Chondrocyte (in vitro differentiated cells): ENCODE data around the gene MEFV. TPM values are rescaled to one million over a fixed set of nuclear protein-coding genes. Genes with fewer than 3 reads are reported as not detected.

Experiments used
- DNase-seq: peaks from one replicate; pipeline ENCODE4 v3.0.0; 2021; ENCODE audit warnings: mixed read lengths, low spot score
- H3K27ac Mint-ChIP-seq: one replicate; pipeline ENCODE4 v1.8.0; 2021; ENCODE audit warnings: mild to moderate bottlenecking, moderate library complexity, mixed read lengths; ENCODE audit not compliant: unreplicated experiment
- H3K27me3 Mint-ChIP-seq: 2 replicates; pipeline ENCODE4 v1.8.0; 2021; ENCODE audit warnings: low read depth, mixed read lengths
- H3K36me3 Mint-ChIP-seq: 2 replicates; pipeline ENCODE4 v1.8.0; 2021; ENCODE audit warnings: low read depth, mixed read lengths
- H3K4me1 Mint-ChIP-seq: 2 replicates; pipeline ENCODE4 v1.8.0; 2021; ENCODE audit warnings: low read depth, mild to moderate bottlenecking, mixed read lengths
- H3K4me3 Mint-ChIP-seq: one replicate; pipeline ENCODE4 v1.8.0; 2021; ENCODE audit warnings: mild to moderate bottlenecking, moderate library complexity, mixed read lengths; ENCODE audit not compliant: unreplicated experiment
- H3K9me3 Mint-ChIP-seq: 2 replicates; pipeline ENCODE4 v1.8.0; 2021; ENCODE audit warnings: low read depth, mixed read lengths
- CTCF ChIP-seq: fragments of 200-600 bp; sonication (generic); IDR thresholded peaks from 2 replicates; pipeline ENCODE4 v1.5.0; 2021; ENCODE audit warnings: antibody characterized with exemption, mild to moderate bottlenecking, moderate library complexity
- total RNA-seq: library from RNA; stranded (reverse); gene quantifications from 3 replicates; pipeline ENCODE4 v1.2.1, GENCODE V29; 2021

MEFV gene
- total RNA-seq, 1 donor from 2014 or later = not detected

- DNase-seq = no peak
- TF ChIP-seq CTCF = no peak
- Mint-ChIP-seq H3K36me3 (no peaks in the 10 kb centered on the region), H3K9me3 (no peaks in the 10 kb centered on the region), H3K4me3 (no peak overlapping the region), H3K27ac (no peak overlapping the region), H3K27me3 (peaks cover 7% of the 10 kb centered on the region), H3K4me1 (peaks cover 28% of the 10 kb centered on the region)
Observed at GRCh38 chr16:3193221-3194212, 62.9 kb downstream of the MEFV start.

GRCh38 chr16:3192476-3193019 is 63.9 kb downstream of the MEFV start:
- H3K27me3 Mint-ChIP-seq = peaks cover 1% of the 10 kb centered on the region
- no peak for TF ChIP-seq CTCF
- no peaks in the 10 kb centered on the region for H3K9me3 Mint-ChIP-seq
- no peak overlapping the region for H3K4me3 Mint-ChIP-seq
- no peak overlapping the region for H3K27ac Mint-ChIP-seq
- H3K36me3 Mint-ChIP-seq = no peaks in the 10 kb centered on the region
- peaks cover 35% of the 10 kb centered on the region for H3K4me1 Mint-ChIP-seq
- no peak for DNase-seq

Other genes starting within 250 kb of the MEFV start
- not detected in 3 replicates for gene CLDN9, start 243.7 kb downstream of the MEFV start, total RNA-seq
- gene CLDN6, start 238.4 kb downstream of the MEFV start, total RNA-seq = 0.27 to 0.69 TPM in 2 of 3 replicates, not detected in the other
- gene TNFRSF12A, start 236.3 kb downstream of the MEFV start, total RNA-seq = 156 to 177 TPM (median 165 TPM) in 3 replicates
- 74.0 to 101 TPM (median 79.3 TPM) in 3 replicates for gene HCFC1R1, start 232.7 kb downstream of the MEFV start, total RNA-seq
- 27.4 to 33.4 TPM (median 28.8 TPM) in 3 replicates for gene THOC6, start 232.6 kb downstream of the MEFV start, total RNA-seq
- gene BICDL2, start 219.7 kb downstream of the MEFV start, total RNA-seq = not detected in 3 replicates
- 0.34 TPM in 1 of 3 replicates, not detected in the others for gene MMP25, start 210.1 kb downstream of the MEFV start, total RNA-seq
- 7.3 to 21.0 TPM (median 17.8 TPM) in 3 replicates for gene IL32, start 191.0 kb downstream of the MEFV start, total RNA-seq
- gene ZSCAN10, start 157.3 kb downstream of the MEFV start, total RNA-seq = not detected in 3 replicates
- gene ZNF205, start 144.0 kb downstream of the MEFV start, total RNA-seq = 12.9 to 13.7 TPM (median 13.2 TPM) in 3 replicates
- 10.6 to 13.0 TPM (median 10.8 TPM) in 3 replicates for gene ZNF213, start 121.6 kb downstream of the MEFV start, total RNA-seq
- gene OR1F1, start 68.4 kb downstream of the MEFV start, total RNA-seq = 0.37 to 0.38 TPM in 2 of 3 replicates, not detected in the other
- 6.6 to 7.8 TPM (median 7.6 TPM) in 3 replicates for gene ZNF200, start 21.5 kb downstream of the MEFV start, total RNA-seq
- 22.9 to 28.2 TPM (median 24.6 TPM) in 3 replicates for gene ZNF263, start 26.9 kb upstream of the MEFV start, total RNA-seq
- gene TIGD7, start 48.8 kb upstream of the MEFV start, total RNA-seq = 5.4 to 7.1 TPM (median 6.2 TPM) in 3 replicates
- 20.9 to 22.0 TPM (median 21.6 TPM) in 3 replicates for gene ZNF75A, start 48.9 kb upstream of the MEFV start, total RNA-seq
- not detected in 3 replicates for gene OR2C1, start 99.3 kb upstream of the MEFV start, total RNA-seq
- 11.3 to 13.4 TPM (median 13.3 TPM) in 3 replicates for gene ZSCAN32, start 144.4 kb upstream of the MEFV start, total RNA-seq
- gene ZNF174, start 144.6 kb upstream of the MEFV start, total RNA-seq = 8.7 to 13.8 TPM (median 10.6 TPM) in 3 replicates
- 2.0 to 2.7 TPM (median 2.5 TPM) in 3 replicates for gene ZNF597, start 186.9 kb upstream of the MEFV start, total RNA-seq
- 46.5 to 51.1 TPM (median 47.2 TPM) in 3 replicates for gene NAA60, start 187.0 kb upstream of the MEFV start, total RNA-seq
- gene C16orf90, start 238.9 kb upstream of the MEFV start, total RNA-seq = not detected in 3 replicates
- gene CLUAP1, start 244.4 kb upstream of the MEFV start, total RNA-seq = 19.3 to 21.8 TPM (median 20.6 TPM) in 3 replicates